KOPT-K1 (cell line): Measurements from ENCODE around the gene JAM2.
"Not testable (repeated sequence)": the region's sequence is repeated elsewhere in the genome, so short reads cannot be mapped to it uniquely, and the experiment has no call there.

Experiments
- H3K27ac ChIP-seq: fragments of 200-600 bp; sonication (generic); 2 replicates; pipeline ENCODE4 v1.5.1; 2016; ENCODE audit warnings: antibody characterized with exemption, mild to moderate bottlenecking, low read depth, low read length; ENCODE audit not compliant: poor library complexity, severe bottlenecking
- H3K36me3 ChIP-seq: fragments of 200-600 bp; sonication (generic); 2 replicates; pipeline ENCODE4 v1.5.1; 2017; ENCODE audit warnings: antibody characterized with exemption, mild to moderate bottlenecking, low read length, moderate library complexity; ENCODE audit not compliant: insufficient read depth
- H3K9me3 ChIP-seq: fragments of 200-600 bp; sonication (generic); 2 replicates; pipeline ENCODE4 v1.5.1; 2017; ENCODE audit warnings: antibody characterized with exemption, low read length, mild to moderate bottlenecking; ENCODE audit not compliant: insufficient read depth, poor library complexity, severe bottlenecking

The JAM2 gene

DNA sequence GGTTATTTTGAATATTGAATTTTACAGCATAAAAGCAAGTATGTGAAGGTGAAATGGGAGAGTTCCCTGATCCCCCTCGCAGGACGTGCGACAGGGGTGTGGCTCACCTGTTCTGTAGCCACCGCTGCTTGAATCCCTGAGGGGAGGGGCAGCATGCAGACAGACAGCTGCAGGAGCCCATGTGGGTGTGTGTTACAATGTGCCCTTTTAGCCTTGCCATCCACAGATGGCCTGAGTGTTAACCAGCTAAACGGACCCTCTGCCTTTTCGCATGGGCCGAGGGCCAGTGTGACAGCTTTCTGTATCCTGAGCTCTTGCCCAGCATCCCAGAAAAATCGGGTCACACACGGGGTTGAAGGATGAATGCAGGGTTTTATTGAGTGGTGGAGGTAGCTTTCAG is 43.3 kb downstream of the JAM2 start:
- Histone ChIP-seq H3K36me3 (no peaks in the 10 kb centered on the region), H3K27ac (no peak overlapping the region), H3K9me3 (no peaks in the 10 kb centered on the region)

DNA sequence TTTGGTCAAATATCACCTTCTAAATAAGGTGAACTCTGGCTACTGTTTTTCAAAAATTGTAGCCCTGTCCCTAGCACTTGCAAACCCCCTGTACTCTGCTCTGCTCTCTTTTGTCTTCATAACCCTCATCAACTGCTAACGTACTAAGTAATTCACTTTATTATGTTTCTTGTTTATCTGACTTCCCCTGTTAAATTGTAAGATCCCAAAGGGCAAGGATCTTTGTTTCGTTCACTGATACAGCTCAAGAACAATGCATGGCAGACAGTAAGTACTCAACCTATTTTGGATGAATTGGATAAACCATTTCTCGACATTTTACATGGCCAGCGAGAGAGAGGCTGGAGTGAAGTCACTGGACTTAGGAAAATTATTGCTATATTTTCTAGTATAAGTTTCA is 48.7 kb downstream of the JAM2 start:
- H3K36me3 ChIP-seq = no peaks in the 10 kb centered on the region
- no peaks in the 10 kb centered on the region for H3K9me3 ChIP-seq
- no peak overlapping the region for H3K27ac ChIP-seq

DNA sequence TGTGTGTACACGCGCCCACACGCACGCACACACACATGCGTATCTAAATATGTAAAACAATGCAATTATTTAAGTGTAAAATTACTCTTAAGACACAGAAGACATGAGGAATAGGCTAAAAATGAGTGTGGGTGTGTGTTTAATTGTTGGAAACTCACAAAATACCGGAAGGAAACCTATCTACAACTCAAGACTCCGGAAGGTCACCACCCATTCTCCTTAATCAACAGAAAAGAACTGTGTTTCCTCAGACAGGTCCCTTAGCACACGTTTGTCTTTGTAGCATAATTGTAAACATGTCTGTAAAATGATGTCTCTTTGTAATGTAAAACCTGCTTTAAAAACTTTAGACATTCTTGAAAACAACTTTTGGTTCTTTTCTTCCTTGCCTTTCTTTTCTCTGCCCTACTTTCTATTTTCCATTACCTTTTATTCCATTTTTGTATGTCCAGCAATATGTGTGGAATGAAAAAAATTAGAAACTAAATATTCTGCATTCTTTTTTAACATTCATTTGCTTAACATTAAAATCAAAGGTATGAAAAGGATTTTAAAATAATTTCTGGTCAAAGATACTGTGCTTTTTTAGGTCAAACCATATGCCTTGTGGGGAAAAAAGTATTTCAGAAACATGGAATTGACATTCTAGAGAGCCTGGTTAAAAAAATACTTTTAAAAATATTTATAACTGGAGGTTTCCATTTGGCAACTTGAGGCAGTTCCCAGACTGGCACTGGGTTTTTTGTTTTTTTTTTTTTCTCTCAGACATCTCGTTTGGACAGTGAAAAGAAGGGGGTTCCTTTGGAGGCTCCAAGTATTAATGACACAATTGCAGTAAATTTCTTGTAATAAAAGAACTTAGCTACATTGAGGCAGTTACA is 49.5 kb downstream of the JAM2 start:
- Histone ChIP-seq H3K36me3 (no peaks in the 10 kb centered on the region), H3K27ac (no peak overlapping the region), H3K9me3 (no peaks in the 10 kb centered on the region)

DNA sequence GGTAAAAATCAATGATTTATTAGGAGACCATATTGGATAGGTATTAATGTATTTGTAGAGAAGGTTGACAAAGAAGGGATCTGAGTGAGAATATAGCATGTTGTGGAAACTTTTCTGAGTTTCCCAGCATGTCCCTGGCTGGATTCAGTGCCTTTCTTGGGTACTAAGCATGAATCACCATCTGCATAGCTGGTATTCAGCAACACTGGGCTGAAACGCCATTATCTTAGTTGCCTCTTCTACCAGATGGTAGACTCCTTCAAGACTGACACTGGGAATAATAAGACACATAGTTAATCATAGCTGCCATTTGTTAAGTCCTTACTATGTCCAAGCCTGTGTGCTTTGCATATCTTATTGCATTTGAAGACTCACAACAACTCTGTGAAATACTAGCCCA is 50.2 kb downstream of the JAM2 start:
- H3K36me3 ChIP-seq = no peaks in the 10 kb centered on the region
- H3K9me3 ChIP-seq = no peaks in the 10 kb centered on the region
- H3K27ac ChIP-seq = no peak overlapping the region

DNA sequence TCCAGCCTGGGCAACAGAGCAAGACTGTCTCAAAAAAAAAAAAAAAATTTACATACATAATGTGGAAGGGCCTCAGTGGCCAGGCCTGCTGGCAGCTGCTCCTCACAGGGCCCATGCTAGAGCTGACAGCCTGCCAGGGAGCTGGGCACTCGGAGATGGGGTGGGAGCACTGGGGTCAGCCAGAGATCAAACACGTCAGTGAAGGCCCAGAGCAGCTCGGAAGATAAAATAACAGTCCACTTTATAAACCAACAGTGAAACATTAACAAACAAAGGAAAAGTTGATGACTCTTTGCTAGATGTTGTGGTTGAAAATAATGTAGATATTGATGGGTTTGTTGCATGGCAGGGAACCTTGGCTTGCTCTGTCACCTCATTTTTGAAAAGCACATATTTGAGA is 52.9 kb downstream of the JAM2 start:
- no peak overlapping the region for H3K27ac ChIP-seq
- H3K36me3 ChIP-seq = no peaks in the 10 kb centered on the region
- no peaks in the 10 kb centered on the region for H3K9me3 ChIP-seq

DNA sequence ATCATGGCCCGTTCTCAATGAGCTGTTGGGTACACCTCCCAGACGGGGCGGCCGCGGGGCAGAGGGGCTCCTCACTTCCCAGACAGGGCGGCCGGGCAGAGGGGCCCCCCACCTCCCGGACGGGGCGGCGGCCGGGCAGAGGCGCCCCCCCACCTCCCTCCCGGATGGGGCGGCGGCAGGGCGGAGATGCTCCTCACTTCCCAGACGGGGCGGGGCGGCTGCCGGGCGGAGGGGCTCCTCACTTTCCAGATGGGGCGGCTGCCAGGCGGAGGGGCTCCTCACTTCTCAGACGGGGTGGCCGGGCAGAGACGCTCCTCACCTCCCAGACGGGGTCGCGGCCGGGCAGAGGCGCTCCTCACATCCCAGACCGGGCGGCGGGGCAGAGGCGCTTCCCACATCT is 56.4 kb downstream of the JAM2 start:
- not testable (repeated sequence) for H3K9me3 ChIP-seq, H3K27ac ChIP-seq, H3K36me3 ChIP-seq

DNA sequence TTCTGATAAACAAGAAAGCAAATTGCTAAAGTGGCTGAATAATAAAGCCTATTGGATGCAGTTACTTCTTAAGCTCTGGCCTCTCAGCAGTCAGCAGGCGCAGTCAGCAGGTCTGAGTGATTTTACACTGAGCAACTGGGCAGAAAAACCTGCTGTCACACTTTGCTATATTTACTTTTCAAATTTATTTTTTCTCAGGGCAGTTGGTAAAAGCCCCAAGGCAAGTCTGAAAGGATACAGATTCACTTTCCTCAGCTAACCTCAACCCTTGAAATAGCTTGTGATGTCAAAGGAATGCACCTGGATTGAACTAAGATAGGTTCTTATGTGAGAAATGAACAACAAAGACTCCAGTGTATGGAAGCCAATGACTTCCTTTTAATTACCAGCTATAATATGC is 61.7 kb downstream of the JAM2 start:
- H3K27ac ChIP-seq = no peak overlapping the region
- H3K36me3 ChIP-seq = no peaks in the 10 kb centered on the region
- H3K9me3 ChIP-seq = no peaks in the 10 kb centered on the region

DNA sequence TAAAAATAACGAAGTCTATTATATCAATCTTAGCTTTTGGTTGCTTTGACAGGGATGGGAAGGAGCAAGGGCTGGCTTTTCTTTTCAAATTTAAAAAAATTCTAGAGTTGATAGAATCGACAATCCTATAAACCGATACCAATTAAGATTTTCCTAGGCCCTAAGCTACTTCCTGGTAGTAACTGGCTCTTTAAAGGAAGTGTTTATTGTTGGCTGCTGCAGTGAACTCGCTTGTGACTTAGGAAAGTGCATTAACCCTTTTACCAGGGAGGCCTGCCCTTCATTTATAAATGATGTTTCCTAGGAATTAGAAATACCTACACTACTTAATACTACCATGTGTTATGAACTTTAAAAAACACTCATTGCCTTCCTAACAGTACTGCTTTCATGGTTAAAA is 62.5 kb downstream of the JAM2 start:
- Histone ChIP-seq H3K27ac (no peak overlapping the region), H3K36me3 (no peaks in the 10 kb centered on the region)

DNA sequence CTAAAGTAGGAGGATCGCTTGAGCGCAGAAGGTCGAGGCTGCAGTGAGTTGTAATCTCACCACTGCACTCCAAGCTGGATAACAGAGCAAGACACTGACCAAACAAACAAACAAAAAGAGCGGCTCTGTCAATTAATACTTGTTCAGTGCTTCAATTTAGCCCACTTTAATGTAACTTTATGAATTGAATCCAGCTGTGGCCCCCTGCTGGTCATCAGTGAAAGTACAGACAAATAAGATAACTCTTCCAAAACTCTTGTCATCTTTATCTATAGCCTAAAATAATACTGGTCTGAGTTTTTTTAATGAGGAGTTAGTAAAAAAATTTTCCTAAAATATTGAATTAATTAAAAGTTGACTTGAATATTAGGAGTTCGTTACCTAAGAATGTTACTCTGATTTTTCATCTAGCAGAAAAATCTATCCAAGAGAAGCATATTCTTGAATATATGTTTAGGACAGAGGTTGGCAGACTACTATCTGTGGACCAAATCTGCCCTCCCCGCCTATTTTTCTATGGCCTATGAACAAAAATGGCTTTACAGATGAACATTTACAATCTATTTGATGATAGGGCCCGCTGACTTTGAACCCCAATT is 69.5 kb downstream of the JAM2 start:
- no peaks in the 10 kb centered on the region for H3K9me3 ChIP-seq
- no peaks in the 10 kb centered on the region for H3K36me3 ChIP-seq
- no peak overlapping the region for H3K27ac ChIP-seq

More for the DNA sequence above, 62.5 kb downstream of the JAM2 start:
- H3K9me3 ChIP-seq = no peaks in the 10 kb centered on the region

DNA sequence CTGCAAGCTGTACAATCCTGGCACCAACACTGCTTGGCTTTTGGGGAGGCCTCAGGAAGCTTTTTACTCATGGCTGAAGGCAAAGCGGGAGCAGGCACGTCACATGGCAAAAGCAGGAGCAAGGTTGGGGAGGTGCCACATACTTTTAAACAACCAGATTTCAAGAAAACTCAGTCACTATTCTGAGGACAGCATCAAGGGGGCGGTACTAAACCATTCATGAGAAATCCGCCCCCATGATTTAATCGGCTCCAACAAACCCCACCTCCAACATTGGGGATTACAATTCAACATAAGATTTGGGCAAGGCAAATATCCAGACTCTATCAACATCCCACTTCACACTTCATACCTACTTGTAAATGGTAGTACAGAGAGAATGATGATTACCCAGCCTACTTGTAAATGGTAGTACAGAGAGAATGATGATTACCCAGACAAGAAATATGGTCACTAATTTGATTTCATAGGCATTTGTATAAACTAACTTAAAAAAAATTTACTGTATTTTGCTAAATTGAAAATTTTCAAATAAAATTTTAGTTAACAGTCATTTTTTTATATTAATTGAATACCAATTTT is 70.7 kb downstream of the JAM2 start:
- H3K36me3 ChIP-seq = no peaks in the 10 kb centered on the region
- H3K9me3 ChIP-seq = no peaks in the 10 kb centered on the region
- no peak overlapping the region for H3K27ac ChIP-seq

DNA sequence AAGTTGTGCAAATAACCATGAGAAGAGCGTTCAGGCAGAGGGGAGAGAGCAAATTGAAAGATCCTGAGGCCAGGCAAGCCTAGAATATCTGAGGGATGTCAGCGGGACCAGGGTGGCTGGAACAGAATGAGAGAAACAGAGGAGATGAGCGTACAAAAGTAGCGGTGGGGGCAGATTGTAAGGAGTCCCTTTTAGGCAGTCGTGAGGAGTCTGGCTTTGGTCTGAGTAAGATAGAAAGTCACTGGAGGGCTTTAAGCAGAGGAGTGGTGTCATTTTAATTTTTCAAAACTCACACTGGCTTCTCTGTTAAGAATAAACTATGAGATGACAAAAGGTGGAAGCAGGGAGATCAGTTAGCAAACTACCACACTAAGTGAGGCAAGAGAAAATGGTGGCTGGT is 71.5 kb downstream of the JAM2 start:
- Histone ChIP-seq H3K9me3 (no peaks in the 10 kb centered on the region), H3K27ac (no peak overlapping the region), H3K36me3 (peaks cover 5% of the 10 kb centered on the region; the same call in 1 of the 2 replicates)

DNA sequence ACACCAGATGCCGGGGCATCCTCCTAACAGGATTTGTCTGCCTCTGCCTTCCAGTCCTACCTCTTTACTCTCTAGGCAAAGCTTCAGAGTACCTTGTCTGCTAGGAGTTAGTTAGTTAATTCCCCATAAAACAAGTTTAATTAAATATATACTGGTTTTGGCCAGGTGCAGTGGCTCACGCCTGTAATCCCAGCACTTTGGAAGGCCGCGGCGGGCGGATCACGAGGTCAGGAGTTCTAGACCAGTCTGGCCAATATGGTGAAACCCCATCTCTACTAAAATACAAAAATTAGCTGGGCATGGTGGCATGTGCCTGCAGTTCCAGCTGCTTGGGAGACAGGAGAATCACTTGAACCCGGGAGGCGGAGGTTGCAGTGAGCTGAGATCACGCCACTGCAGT is 75.0 kb downstream of the JAM2 start:
- H3K9me3 ChIP-seq, H3K27ac ChIP-seq: not testable (repeated sequence)
- peaks cover 15% of the 10 kb centered on the region; the same call in 1 of the 2 replicates for H3K36me3 ChIP-seq

DNA sequence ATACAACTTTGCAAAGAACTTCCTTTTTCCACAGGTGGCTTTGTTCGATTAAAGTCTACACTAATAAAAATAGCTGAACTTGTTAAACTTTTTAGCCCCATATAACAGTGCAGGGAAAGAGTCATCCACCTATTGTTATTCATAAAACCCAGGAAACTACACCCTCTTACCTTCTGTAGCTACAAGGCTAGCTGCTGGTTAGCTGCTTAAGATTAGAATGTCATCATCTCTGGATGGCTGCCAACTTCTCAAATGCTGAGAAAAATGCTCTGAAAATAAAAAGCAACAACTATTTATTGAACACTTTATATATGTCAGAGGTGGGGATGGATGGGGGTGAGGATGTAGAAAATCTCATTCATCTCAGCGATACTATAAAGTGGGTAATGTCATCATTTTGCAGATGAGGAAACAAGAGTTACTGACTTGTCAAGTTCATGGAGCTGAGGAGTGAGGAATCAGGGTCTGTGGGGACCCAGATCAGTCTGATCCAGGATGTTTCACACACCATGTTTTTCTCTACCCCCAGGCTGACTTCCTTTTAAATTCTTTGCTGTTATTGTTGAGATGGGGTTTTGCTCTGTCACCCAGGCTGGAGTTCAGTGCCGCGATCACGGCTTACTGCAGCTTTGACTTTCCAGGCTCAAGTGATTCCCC is 78.6 kb downstream of the JAM2 start:
- Histone ChIP-seq H3K9me3 (no peaks in the 10 kb centered on the region), H3K27ac (no peak overlapping the region), H3K36me3 (peaks cover 38% of the 10 kb centered on the region)

DNA sequence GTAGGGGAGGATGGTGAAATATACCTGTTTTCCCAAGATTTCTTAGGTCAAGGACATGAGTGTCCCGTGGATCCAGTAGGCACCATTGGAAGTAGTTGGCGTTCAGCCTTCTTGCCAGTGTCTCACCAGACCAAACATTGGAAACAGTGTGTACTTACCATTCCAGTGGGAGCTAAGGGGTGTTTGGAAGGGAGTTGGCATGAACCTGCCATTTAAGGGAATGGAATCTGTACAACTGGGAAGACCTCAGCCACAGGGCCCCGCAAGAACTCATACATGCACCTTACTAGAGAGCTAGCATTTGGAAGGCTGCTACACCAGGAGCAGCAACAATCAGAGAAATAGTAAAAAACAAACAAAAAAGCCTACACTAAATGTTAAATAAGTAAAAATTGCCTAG is 82.9 kb downstream of the JAM2 start:
- Histone ChIP-seq H3K27ac (no peak overlapping the region), H3K36me3 (peaks cover 66% of the 10 kb centered on the region), H3K9me3 (no peaks in the 10 kb centered on the region)

DNA sequence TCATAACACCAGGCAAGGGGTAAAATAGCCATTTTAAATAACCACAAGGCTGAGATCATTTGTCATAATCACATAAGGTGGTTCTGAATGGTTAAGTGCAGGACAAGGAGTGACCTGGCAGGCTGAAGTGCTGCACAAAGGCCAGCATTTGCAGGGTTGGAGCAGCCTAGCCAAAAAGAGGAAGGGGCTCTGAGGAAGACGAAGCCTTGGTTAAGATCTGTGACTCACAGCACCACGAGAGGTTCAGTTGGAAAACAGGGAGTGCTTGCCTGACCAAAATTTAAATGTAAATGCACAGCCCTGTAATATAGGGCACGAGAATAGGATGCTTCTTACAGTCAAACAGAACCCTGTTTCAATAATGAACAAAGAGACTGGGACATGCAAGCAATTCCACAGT is 83.6 kb downstream of the JAM2 start:
- peaks cover 72% of the 10 kb centered on the region for H3K36me3 ChIP-seq
- no peaks in the 10 kb centered on the region for H3K9me3 ChIP-seq
- H3K27ac ChIP-seq = no peak overlapping the region
